ENCODE results near the gene DNMBP. TPM values are rescaled to one million over a fixed set of nuclear protein-coding genes. Genes with fewer than 3 reads are reported as not detected.
"Not testable (repeated sequence)": the region's sequence is repeated elsewhere in the genome, so short reads cannot be mapped to it uniquely, and the experiment has no call there.

Gene DNMBP
- total and polyA plus RNA-seq, 2 donors (not counting 3 experiments of a cell fraction or from before 2014, with no cell fraction given): 32.0 to 53.4 TPM

DNA sequence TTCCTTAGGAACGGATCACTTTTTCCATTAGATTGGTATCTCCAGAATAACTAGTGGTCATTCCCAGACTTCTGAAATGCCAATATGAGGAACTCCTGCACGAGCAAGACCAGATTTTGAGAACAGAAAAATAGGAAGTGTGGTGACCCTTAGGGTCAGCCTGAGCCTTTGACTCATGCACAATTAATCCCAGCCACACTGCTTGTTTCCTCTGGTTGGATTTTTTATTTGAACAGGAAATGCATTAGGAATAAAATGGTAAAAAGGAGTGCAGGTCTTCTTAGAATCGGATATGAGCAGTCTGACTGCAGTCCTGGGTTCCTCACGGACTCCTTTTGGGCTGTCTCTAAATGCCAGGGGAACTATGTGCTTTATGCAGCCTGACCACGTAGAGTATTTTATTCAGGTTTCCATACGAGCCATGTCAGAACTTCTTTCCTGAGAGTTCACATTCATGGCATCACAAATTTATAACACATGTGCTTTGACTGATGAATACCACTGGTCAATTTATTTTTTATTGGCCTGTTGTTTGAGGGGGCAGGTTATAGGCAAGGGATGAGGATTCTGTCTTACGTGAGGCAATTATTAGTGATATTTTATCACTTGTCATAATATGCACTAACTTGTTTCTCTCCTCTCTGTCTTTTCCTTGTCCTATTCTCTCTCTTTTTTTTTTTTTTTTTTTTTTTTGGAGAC, 46.1 kb downstream of the DNMBP start:
- Histone ChIP-seq H3K27ac (ENCODE audit: insufficient read depth, low read depth, low read length) (peak overlapping the region; percentile 96), H3K9ac (replicated peaks; ENCODE audit: extremely low read depth, insufficient read depth, low read length) (peak overlapping the region; percentile 71), H3K4me2 (ENCODE audit: insufficient read depth, low read length) (peak overlapping the region; percentile 72), H3K79me2 (ENCODE audit: control insufficient read depth, insufficient read depth, low read length) (peaks cover 52% of the 10 kb centered on the region), H3K4me1 (ENCODE audit: control insufficient read depth, extremely low read depth, insufficient read depth, low read length) (peaks cover 68% of the 10 kb centered on the region)
- peak; percentile 99 for FAIRE-seq
- dilution Hi-C loops (cut with MboI; ENCODE audit: extremely low pct_ligation_motif_present, low sequenced_read_pairs); H3K9me3 ChIP-seq (replicated peaks; ENCODE audit: control insufficient read depth, insufficient read depth, low read length); H3K27me3 ChIP-seq (ENCODE audit: control insufficient read depth in 2 of 2, insufficient read depth in 2 of 2, low read length in 2 of 2); H3K4me3 ChIP-seq (replicated peaks in 1 of 3; ENCODE audit: insufficient read depth in 1 of 3, low read depth in 1 of 3, low read length in 3 of 3); H4K20me1 ChIP-seq (replicated peaks; ENCODE audit: control insufficient read depth, extremely low read depth, insufficient read depth, low read length); H3K36me3 ChIP-seq (ENCODE audit: control insufficient read depth in 2 of 2, extremely low read depth in 1 of 2, insufficient read depth in 2 of 2, low read length in 2 of 2); H2AFZ ChIP-seq (ENCODE audit: low read depth, low read length); H3K9me1 ChIP-seq (replicated peaks; ENCODE audit: control insufficient read depth, extremely low read depth, insufficient read depth, low read length): not testable (repeated sequence)
- peak; percentile 57 for TF ChIP-seq GATA2 (IDR thresholded peaks at IDR 0.05; ENCODE audit: insufficient read depth, insufficient read length, low read depth, low read length)
- ChIA-PET CTCF (interaction anchor here (1.1 to 1.6 kb wide), 3 partner anchors 28 to 52 kb away, joined by 3 read pairs; no protein-coding TSS in a partner anchor), POLR2A (interaction anchor here (1.0 kb wide), 1 partner anchor 55 kb away, joined by 3 read pairs; no protein-coding TSS in a partner anchor)
- DNase-seq (ENCODE audit: low read depth, low spot score): peak; percentile 75
- TSS peak; percentile 86 for BruUV-seq (replicated peaks)
- intact Hi-C loops (cut with micrococcal nuclease): loop anchor here (2.0 kb wide), 1 partner anchor 109 kb away; no protein-coding TSS in a partner anchor

- BruUV-seq (replicated peaks): no TSS peak
- no peaks in the 10 kb centered on the region for H3K9me3 ChIP-seq (replicated peaks; ENCODE audit: control insufficient read depth, insufficient read depth, low read length)
- H3K4me3 ChIP-seq (replicated peaks in 1 of 3; ENCODE audit: insufficient read depth in 1 of 3, low read depth in 1 of 3, low read length in 3 of 3): peak overlapping the region in 1 of 3 experiments; percentile 19
- dilution Hi-C loops (cut with MboI; ENCODE audit: extremely low pct_ligation_motif_present, low sequenced_read_pairs): no loop called here
- H3K79me2 ChIP-seq (ENCODE audit: control insufficient read depth, insufficient read depth, low read length): peaks cover 75% of the 10 kb centered on the region
- no peaks in the 10 kb centered on the region for H4K20me1 ChIP-seq (replicated peaks; ENCODE audit: control insufficient read depth, extremely low read depth, insufficient read depth, low read length)
- intact Hi-C loops (cut with micrococcal nuclease): loop anchor here (1.0 to 5.0 kb wide), 2 partner anchors 13 to 37 kb away; no protein-coding TSS in a partner anchor
- H3K27me3 ChIP-seq (ENCODE audit: control insufficient read depth in 2 of 2, insufficient read depth in 2 of 2, low read length in 2 of 2): no peaks in the 10 kb centered on the region
- peak overlapping the region; percentile 50 for H3K27ac ChIP-seq (ENCODE audit: insufficient read depth, low read depth, low read length)
- ChIA-PET POLR2A (no interaction called here), CTCF (interaction anchor here (1.1 to 2.7 kb wide), 4 partner anchors 13 to 87 kb away, joined by 3 to 17 read pairs (median 6); no protein-coding TSS in a partner anchor)
- H3K36me3 ChIP-seq (ENCODE audit: control insufficient read depth in 2 of 2, extremely low read depth in 1 of 2, insufficient read depth in 2 of 2, low read length in 2 of 2): peaks cover 23 to 27% of the 10 kb centered on the region in 2 experiments
- FAIRE-seq (no peak), DNase-seq (ENCODE audit: low read depth, low spot score) (no peak)
- peak overlapping the region; percentile 51 for H3K9ac ChIP-seq (replicated peaks; ENCODE audit: extremely low read depth, insufficient read depth, low read length)
- TF ChIP-seq EZH2 (IDR thresholded peaks at IDR 0.05; ENCODE audit: borderline replicate concordance, low read depth, low read length, severe bottlenecking): no peak
- no peak for TF ChIP-seq JUN (IDR thresholded peaks at IDR 0.05; ENCODE audit: borderline replicate concordance, insufficient read depth, insufficient read length, low read depth)
- TF ChIP-seq FOS (IDR thresholded peaks at IDR 0.05; ENCODE audit: borderline replicate concordance, insufficient read depth, low read length): no peak
- TF ChIP-seq MAX (IDR thresholded peaks at IDR 0.05; ENCODE audit: insufficient read depth, insufficient read length): no peak
- no peak for TF ChIP-seq MYC (IDR thresholded peaks at IDR 0.05; ENCODE audit: low read depth, low read length)
- no peak for TF ChIP-seq POLR2A (IDR thresholded peaks at IDR 0.05; ENCODE audit: low read depth, low read length)
- TF ChIP-seq CTCF (IDR thresholded peaks at IDR 0.05; ENCODE audit: extremely low read depth in 1 of 2, insufficient read depth in 1 of 2, low read depth in 1 of 2, low read length in 2 of 2): no peak
- TF ChIP-seq POLR2AphosphoS5 (IDR thresholded peaks at IDR 0.05; ENCODE audit: insufficient read depth, low read depth, low read length): no peak
- no peak for TF ChIP-seq GATA2 (IDR thresholded peaks at IDR 0.05; ENCODE audit: insufficient read depth, insufficient read length, low read depth, low read length)
- H3K9me1 ChIP-seq (replicated peaks; ENCODE audit: control insufficient read depth, extremely low read depth, insufficient read depth, low read length): no peaks in the 10 kb centered on the region
- peaks cover 33% of the 10 kb centered on the region for H3K4me1 ChIP-seq (ENCODE audit: control insufficient read depth, extremely low read depth, insufficient read depth, low read length)
- H2AFZ ChIP-seq (ENCODE audit: low read depth, low read length): no peak overlapping the region
- peak overlapping the region; percentile 83 for H3K4me2 ChIP-seq (ENCODE audit: insufficient read depth, low read length)
Measured at GRCh38 chr10:99958806-99959205, 50.9 kb downstream of the DNMBP start.

Measured in endothelial cell of umbilical vein (primary cell).